H1 (cell line): Measurements from ENCODE around the gene NREP. TPM values are rescaled to one million over a fixed set of nuclear protein-coding genes. Genes with fewer than 3 reads are reported as not detected.

Experiments used
- RBBP5 ChIP-seq: IDR thresholded peaks from 2 replicates; pipeline ENCODE4 v1.7.1; 2012; ENCODE audit warnings: low read depth, mild to moderate bottlenecking, inconsistent platforms, low read length, moderate library complexity, borderline replicate concordance
- polyA plus RNA-seq, 7 experiments: library from polyadenylated mRNA; depleted of rRNA in 3 of 7; stranded (reverse) in 5 of 7; unstranded in 2 of 7; fragments of >200 nt in 5 of 7; fragments of 200-250 nt in 2 of 7; gene quantifications; 1 replicate in 5 of 7; 2 replicates in 1 of 7; 4 replicates in 1 of 7; pipeline versions ENCODE4 v1.2.1 to v1.2.3, GENCODE V29; 2011 to 2013; ENCODE audit warnings: missing spikeins in 2 of 7, mixed read lengths in 2 of 7
- total RNA-seq: library from RNA; stranded (reverse); fragmentation: NEBNext Ultra II Directional; extraction: Animal tissue kit (Norgen Biotek cat#: 25700); gene quantifications from 2 replicates; pipeline ENCODE4 v1.2.1, GENCODE V29; 2021

The NREP gene
- total and polyA plus RNA-seq, 2 of the 8 experiments (the other 6 are each of a cell fraction or from before 2014, with no cell fraction given): 254 to 301 TPM

GRCh38 chr5:111782216-111782615, 25.2 kb upstream of the NREP start (continued):
- no peak for TF ChIP-seq RBBP5
